HG02885 (cell line): ENCODE data around the gene BACH2.
"Not testable (repeated sequence)": the region's sequence is repeated elsewhere in the genome, so short reads cannot be mapped to it uniquely, and the experiment has no call there.

Experiments
- ATAC-seq: cut with Tn5 transposase; IDR thresholded peaks from one replicate; pipeline ENCODE4 v1.9.1; 2021; ENCODE audit warnings: mild to moderate bottlenecking; ENCODE audit not compliant: unreplicated experiment, poor library complexity

The BACH2 gene

DNA sequence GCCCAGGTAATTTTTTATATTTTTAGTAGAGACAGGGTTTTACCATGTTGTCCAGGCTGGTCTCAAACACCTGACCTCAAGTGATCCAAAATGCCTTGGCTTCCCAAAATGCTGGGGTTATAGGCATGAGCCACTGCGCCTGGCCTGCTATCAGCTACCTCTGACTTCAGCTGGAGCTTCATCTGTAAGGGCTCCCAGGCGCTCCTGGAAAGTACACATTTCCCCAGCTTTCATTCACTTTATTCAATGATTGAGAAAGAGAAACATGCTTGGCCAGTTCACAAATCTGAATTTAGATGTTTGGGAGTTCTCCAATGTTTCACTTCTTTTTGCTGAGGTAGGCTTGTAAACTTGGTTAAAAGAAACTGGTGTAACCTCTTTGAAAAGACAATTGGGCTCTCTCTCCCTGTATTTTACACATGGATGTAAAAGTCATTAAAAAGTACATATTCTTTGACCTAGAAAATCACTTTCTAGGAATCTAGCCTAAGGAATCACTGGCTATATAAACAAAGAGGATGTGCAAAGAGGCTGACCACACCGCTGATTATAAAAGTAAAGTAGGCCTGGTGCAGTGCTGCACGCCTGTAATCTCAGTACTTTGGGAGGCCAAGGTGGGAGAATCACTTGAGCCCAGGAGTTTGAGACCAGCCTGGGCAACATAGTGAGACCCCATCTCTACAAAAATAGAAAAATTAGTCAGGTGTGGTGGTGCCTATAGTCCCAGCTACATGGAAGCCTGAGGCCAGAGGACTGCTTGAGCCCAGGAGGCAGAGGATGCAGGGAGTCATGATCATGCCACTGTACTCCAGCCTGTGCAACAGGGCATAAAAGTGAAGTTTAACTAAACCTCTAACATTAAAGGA is 128.9 kb downstream of the BACH2 start:
- no peak for ATAC-seq

DNA sequence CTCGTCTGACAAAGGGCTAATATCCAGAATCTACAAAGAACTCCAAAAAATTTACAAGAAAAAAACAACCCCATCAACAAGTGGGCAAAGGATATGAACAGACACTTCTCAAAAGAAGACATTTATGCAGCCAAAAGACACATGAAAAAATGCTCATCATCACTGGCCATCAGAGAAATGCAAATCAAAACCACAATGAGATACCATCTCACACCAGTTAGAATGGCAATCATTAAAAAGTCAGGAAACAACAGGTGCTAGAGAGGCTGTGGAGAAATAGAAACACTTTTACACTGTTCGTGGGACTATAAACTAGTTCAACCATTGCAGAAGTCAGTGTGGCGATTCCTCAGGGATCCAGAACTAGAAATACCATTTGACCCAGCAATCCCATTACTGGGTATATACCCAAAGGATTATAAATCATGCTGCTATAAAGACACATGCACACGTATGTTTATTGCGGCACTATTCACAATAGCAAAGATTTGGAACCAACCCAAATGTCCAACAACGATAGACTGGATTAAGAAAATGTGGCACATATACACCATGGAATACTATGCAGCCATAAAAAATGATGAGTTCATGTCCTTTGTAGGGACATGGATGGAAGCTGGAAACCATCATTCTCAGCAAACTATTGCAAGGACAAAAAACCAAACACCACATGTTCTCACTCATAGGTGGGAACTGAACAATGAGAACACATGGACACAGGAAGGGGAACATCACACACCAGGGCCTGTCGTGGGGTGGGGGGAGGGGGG is 130.3 kb downstream of the BACH2 start:
- not testable (repeated sequence) for ATAC-seq

- ATAC-seq, result no peak
These were observed 133.8 kb downstream of the BACH2 start for GRCh38 chr6:90162648-90163387.

DNA sequence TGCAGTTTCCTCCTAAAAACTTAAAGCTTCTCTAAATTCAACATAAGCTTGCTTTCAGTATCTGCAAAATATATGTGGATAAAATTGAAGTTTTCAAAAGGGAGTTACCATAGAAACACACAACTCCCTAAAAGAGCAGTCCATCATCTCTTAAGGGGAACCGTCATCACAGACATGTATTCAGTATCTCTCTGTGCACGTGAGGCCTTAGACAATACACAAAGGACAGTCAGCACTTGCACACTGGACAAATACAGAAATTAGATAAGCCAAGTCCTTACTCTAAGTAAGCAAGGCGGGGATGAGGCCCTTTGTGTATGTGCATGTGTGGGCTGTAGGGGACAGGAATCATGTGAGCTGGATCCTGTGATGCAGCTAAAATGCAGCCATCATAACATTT is 136.6 kb downstream of the BACH2 start:
- no peak for ATAC-seq

GRCh38 chr6:90159452-90159851 is 137.2 kb downstream of the BACH2 start:
- no peak for ATAC-seq

- no peak for ATAC-seq
These were observed 137.7 kb downstream of the BACH2 start for GRCh38 chr6:90158936-90159335.

DNA sequence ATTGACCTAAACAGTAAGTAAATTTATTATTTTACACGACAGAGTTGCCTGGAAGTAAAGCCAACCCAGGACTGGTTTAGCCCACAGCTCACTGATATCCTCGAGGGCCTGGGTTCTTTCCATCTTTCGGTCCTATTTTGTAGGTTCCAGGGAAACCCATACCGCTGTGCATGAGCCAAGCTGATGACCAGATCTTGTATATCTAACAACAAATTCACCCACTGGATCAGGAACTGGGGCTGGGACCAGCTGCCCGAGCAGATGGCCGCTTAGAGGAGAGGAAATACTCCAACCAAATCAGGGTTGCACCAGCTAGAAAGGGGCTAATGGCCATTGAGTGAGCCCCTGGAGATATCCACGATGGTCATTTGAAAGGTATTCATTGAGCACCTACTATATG is 139.2 kb downstream of the BACH2 start:
- ATAC-seq, result no peak

DNA sequence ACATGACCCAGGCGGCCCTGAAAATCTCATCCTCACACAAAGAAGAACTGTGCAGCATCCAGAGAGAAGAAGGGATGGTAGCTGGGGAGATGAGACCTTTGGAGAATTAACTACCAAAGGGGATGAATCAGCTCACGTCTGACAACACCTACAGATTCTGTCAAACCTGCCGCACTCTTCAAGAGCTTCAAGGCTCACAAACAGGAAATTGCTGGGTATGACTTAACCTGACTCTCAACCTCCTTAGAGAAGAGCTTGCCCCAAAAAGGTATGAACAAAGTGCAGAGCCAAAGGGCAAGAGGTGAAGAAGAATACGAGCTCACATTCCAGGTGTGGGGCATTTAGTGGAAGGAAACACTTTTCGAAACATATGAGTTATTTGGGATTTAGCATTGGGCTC is 139.8 kb downstream of the BACH2 start:
- ATAC-seq, result no peak

DNA sequence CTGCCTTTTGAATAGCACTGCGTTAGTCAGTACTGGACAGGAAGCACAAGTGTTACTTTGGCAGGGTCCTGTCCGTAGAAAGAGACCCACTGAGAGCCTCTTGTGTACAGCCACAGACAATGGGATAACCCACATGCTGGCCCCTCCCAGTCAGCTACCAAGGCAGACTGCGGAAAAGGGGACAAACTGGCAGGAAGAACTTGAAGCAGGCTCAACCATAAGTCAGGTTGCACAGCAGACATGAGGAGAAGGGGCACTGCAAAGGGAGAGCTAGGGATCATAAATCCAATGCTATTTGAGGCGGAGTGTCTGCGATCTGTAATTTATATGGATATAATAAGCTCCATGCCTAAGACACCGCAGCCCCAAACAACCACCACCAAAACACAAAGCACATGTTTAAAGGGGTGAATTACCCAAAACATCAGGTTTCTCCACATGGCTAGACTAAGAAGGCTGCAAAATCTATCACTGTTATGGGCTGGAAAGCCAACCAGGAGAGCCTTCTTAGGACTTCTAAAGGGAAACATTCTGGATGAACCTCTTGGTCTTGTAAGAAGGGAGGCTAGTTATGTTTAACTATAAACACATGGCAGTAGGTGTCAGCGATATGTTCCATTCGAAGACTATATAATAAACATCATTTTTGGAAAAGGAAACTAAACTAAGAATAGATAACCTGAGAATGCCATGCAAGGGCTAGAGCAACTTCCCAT is 141.7 kb downstream of the BACH2 start:
- ATAC-seq, result no peak

GRCh38 chr6:90151576-90152422 is 144.8 kb downstream of the BACH2 start:
- no peak for ATAC-seq

GRCh38 chr6:90149280-90149679 is 147.4 kb downstream of the BACH2 start:
- ATAC-seq, result no peak

DNA sequence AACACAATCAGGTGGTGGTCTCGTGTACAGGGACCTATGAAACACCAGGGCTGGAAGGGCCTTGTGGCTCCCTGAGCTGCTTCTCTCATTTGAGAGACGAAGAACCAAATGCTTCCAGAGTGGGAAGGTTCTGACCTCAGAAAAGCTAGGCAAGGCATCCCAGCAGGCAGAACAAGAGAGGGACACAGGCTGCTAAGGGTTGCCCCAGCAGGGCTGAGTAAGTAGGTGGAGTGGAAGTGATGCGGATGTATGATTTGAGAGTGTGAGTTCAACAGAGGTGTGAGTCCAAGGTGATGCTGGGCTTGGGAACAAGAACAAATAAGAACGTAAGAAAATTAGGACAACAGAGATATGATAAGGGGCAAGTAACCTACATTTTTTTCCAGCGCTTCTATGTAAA is 147.8 kb downstream of the BACH2 start:
- no peak for ATAC-seq

GRCh38 chr6:90146921-90147649 is 149.6 kb downstream of the BACH2 start:
- ATAC-seq, result no peak

- ATAC-seq, result no peak
These were observed 150.6 kb downstream of the BACH2 start for GRCh38 chr6:90146024-90146423.

GRCh38 chr6:90144928-90145555 is 151.6 kb downstream of the BACH2 start:
- no peak for ATAC-seq

DNA sequence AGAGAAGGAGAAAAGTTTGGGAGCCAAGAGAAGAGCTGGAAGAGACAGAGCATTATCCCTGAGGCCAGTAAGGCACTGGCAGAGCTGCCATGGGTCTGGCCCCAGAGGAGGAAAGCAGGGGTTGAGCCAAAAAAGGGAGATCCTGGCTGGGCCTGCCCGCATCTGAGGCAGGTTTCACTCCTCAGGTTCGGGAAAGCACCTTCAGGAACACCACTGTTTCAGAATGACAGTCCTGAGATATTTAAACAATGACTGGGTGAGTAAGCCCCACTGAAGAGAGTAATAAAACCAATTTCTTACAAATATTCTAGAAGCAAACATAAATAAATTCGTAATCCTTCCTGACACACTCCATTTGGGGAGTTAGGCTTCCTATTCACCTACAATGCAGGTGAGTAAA is 152.2 kb downstream of the BACH2 start:
- peak; percentile 69 for ATAC-seq

DNA sequence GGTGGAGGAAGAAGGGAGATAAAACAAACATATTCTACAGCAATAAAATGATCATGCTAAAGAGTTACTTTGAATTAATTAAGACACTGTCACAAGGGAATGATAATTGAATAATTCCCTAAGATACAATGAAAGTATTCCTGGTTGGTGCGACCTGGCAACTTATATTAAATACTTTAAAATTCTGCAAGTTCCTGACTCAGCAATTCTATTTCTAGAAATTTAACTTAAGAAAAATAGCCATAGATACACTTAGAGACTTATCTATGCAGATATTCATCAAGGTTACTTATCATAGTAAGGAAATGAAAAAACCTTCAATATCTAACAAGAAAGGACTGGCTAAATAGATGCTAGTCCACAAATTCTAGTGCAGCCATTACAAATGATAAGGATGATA is 156.0 kb downstream of the BACH2 start:
- ATAC-seq, result no peak

GRCh38 chr6:90139272-90139817 is 157.3 kb downstream of the BACH2 start:
- ATAC-seq, result no peak
